ENCODE results near the gene CTSZ. TPM values are rescaled to one million over a fixed set of nuclear protein-coding genes. Genes with fewer than 3 reads are reported as not detected.
A peak's percentile ranks its signal among the peaks of the same experiment; 100 is the strongest.

Gene CTSZ
- total RNA-seq, 1 experiment from 2014 or later, result 26.3 TPM

DNA sequence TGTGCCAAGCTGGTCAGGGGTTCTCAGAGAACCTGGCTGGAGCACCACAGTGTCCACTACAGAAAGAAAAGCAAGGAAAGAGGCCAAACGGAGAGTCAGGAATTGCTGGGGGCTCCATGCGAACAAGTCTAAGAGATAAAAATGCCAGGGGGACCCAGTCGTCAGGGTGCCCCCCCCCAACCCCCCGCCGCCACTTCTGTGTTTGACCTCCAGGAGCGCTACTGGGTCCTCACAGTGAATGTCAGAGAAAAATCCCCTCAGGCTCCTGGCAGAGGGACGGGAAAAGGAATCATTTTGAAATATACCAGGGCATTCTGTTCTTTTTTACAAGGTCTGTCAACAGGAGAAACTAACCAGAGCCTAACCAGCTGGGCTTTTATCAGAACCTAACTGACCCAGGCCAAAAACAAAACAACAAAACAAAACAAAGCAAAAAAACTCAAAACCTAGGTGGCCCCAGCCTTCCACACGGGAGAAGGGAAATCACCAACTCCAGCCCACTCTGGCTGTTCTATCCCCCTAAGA is 43.9 kb downstream of the CTSZ start:
- no peaks in the 10 kb centered on the region for H3K36me3 Mint-ChIP-seq
- no peaks in the 10 kb centered on the region for H3K9me3 Mint-ChIP-seq
- TF ChIP-seq CREM (CRISPR knock-in tag; IDR thresholded peaks at IDR 0.05) (no peak), IRF1 (CRISPR knock-in tag; IDR thresholded peaks at IDR 0.05) (no peak), ZNF121 (CRISPR knock-in tag; IDR thresholded peaks at IDR 0.05) (no peak), CREB1 (CRISPR knock-in tag; IDR thresholded peaks at IDR 0.05) (no peak)
- TF ChIP-seq, protein P1, sequence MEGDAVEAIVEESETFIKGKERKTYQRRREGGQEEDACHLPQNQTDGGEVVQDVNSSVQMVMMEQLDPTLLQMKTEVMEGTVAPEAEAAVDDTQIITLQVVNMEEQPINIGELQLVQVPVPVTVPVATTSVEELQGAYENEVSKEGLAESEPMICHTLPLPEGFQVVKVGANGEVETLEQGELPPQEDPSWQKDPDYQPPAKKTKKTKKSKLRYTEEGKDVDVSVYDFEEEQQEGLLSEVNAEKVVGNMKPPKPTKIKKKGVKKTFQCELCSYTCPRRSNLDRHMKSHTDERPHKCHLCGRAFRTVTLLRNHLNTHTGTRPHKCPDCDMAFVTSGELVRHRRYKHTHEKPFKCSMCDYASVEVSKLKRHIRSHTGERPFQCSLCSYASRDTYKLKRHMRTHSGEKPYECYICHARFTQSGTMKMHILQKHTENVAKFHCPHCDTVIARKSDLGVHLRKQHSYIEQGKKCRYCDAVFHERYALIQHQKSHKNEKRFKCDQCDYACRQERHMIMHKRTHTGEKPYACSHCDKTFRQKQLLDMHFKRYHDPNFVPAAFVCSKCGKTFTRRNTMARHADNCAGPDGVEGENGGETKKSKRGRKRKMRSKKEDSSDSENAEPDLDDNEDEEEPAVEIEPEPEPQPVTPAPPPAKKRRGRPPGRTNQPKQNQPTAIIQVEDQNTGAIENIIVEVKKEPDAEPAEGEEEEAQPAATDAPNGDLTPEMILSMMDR (IDR thresholded peaks at IDR 0.05), result peak; percentile 29; the same call in 1 of the 2 replicates
- CTCF ChIA-PET, result interaction anchor here (1.4 kb wide), 1 partner anchor 8 kb away, joined by 4 read pairs; no protein-coding TSS in a partner anchor
- H3K27me3 Mint-ChIP-seq (ENCODE audit: low read depth), result peaks cover 5% of the 10 kb centered on the region; the same call in 1 of the 2 replicates
- POLR2A ChIA-PET, result no interaction called here
- no peak for ATAC-seq
- no peak overlapping the region for H3K27ac Mint-ChIP-seq
- no peaks in the 10 kb centered on the region; the same call in 1 of the 2 replicates for H3K4me1 Mint-ChIP-seq
- no peak for DNase-seq (ENCODE audit: low spot score)
- H3K4me3 Mint-ChIP-seq, result no peak overlapping the region

DNA sequence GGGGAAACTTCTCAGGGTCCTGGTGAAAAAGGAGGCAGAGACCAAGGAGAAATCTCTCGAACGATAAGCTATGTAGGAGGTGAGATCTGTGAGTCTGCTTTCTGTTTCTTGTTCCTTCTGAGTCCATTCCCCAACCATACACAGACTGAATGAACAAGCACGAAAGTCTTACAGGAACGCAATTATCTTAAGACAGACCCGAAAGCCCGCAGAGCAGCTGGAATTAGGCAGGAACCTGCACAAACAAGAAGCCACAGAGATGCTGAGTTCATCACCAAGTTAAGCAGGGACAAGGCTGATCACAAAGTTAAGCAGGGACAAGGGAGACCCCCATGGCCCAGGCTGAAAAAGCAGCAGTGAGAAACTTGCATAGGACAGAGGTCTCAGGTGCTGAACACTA is 47.4 kb downstream of the CTSZ start:
- ATAC-seq (no peak), DNase-seq (ENCODE audit: low spot score) (no peak)
- H3K9me3 Mint-ChIP-seq, result peaks cover 5% of the 10 kb centered on the region
- no peak overlapping the region for H3K4me3 Mint-ChIP-seq
- POLR2A ChIA-PET, result interaction anchor here (0.5 kb wide), 1 partner anchor 281 kb away, joined by 3 read pairs; no protein-coding TSS in a partner anchor
- CTCF ChIA-PET, result interaction anchor here (0.5 kb wide), 1 partner anchor 282 kb away, joined by 3 read pairs; no protein-coding TSS in a partner anchor
- no peaks in the 10 kb centered on the region for H3K4me1 Mint-ChIP-seq
- H3K36me3 Mint-ChIP-seq, result no peaks in the 10 kb centered on the region
- peaks cover 5% of the 10 kb centered on the region; the same call in 1 of the 2 replicates for H3K27me3 Mint-ChIP-seq (ENCODE audit: low read depth)
- no peak overlapping the region; the same call in 1 of the 2 replicates for H3K27ac Mint-ChIP-seq
- TF ChIP-seq, protein P2, sequence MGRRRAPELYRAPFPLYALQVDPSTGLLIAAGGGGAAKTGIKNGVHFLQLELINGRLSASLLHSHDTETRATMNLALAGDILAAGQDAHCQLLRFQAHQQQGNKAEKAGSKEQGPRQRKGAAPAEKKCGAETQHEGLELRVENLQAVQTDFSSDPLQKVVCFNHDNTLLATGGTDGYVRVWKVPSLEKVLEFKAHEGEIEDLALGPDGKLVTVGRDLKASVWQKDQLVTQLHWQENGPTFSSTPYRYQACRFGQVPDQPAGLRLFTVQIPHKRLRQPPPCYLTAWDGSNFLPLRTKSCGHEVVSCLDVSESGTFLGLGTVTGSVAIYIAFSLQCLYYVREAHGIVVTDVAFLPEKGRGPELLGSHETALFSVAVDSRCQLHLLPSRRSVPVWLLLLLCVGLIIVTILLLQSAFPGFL (CRISPR knock-in tag; IDR thresholded peaks at IDR 0.05; ENCODE audit: borderline replicate concordance), result no peak
- TF ChIP-seq ZNF219 (CRISPR knock-in tag; IDR thresholded peaks at IDR 0.05; ENCODE audit: borderline replicate concordance), result no peak
- no peak for TF ChIP-seq NR3C1 (CRISPR knock-in tag; conservative IDR thresholded peaks at IDR 0.05; ENCODE audit: low read depth)
- TF ChIP-seq, protein P3, sequence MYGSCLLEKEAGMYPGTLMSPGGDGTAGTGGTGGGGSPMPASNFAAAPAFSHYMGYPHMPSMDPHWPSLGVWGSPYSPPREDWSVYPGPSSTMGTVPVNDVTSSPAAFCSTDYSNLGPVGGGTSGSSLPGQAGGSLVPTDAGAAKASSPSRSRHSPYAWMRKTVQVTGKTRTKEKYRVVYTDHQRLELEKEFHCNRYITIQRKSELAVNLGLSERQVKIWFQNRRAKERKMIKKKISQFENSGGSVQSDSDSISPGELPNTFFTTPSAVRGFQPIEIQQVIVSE (CRISPR knock-in tag; IDR thresholded peaks at IDR 0.05; ENCODE audit: borderline replicate concordance), result no peak
- TF ChIP-seq CBFB (CRISPR knock-in tag; IDR thresholded peaks at IDR 0.05; ENCODE audit: low read depth), result no peak
- TF ChIP-seq MYBL2 (CRISPR knock-in tag; IDR thresholded peaks at IDR 0.05), result no peak
- no peak for TF ChIP-seq FOXP1 (CRISPR knock-in tag; IDR thresholded peaks at IDR 0.05; ENCODE audit: borderline replicate concordance)
- no peak for TF ChIP-seq ZNF396 (CRISPR knock-in tag; IDR thresholded peaks at IDR 0.05; ENCODE audit: borderline replicate concordance)

DNA sequence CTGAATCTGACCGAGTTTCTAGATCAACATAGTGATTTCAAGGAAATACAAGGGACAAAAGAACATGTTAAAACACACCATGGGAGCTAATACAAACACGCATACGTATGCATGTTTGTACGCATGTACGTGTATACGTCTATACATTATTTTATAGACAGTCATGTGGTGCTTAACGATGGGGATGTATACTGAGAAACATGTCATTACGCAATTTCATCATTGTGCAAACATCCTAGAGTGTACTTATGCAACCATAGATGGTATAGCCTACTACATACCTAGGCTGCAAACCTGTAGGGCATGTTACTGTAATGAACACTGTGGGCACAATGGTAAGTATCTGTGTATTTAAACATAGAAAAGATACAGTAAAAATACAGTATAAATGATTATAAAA is 51.0 kb downstream of the CTSZ start:
- ChIA-PET POLR2A (no interaction called here), CTCF (no interaction called here)
- Mint-ChIP-seq H3K4me3 (no peak overlapping the region), H3K27ac (no peak overlapping the region), H3K27me3 (ENCODE audit: low read depth) (0 out of 2 replicates have a peak, but pooled peaks cover 4% of the 10 kb centered on the region), H3K4me1 (no peaks in the 10 kb centered on the region), H3K36me3 (no peaks in the 10 kb centered on the region), H3K9me3 (peaks cover 15% of the 10 kb centered on the region)
- ATAC-seq, result no peak
- DNase-seq (ENCODE audit: low spot score), result no peak
- TF ChIP-seq, protein P3 (CRISPR knock-in tag; IDR thresholded peaks at IDR 0.05; ENCODE audit: borderline replicate concordance), result no peak
- TF ChIP-seq JUN (CRISPR knock-in tag; IDR thresholded peaks at IDR 0.05) (no peak), NR1H2 (CRISPR knock-in tag; IDR thresholded peaks at IDR 0.05) (no peak), MYBL2 (CRISPR knock-in tag; IDR thresholded peaks at IDR 0.05) (no peak), NR2C2 (CRISPR knock-in tag; IDR thresholded peaks at IDR 0.05) (no peak), RORB (CRISPR knock-in tag; IDR thresholded peaks at IDR 0.05) (no peak), USF2 (CRISPR knock-in tag; IDR thresholded peaks at IDR 0.05) (no peak), CREB1 (CRISPR knock-in tag; IDR thresholded peaks at IDR 0.05) (no peak), TEAD1 (CRISPR knock-in tag; IDR thresholded peaks at IDR 0.05) (no peak)
- TF ChIP-seq, protein P4, sequence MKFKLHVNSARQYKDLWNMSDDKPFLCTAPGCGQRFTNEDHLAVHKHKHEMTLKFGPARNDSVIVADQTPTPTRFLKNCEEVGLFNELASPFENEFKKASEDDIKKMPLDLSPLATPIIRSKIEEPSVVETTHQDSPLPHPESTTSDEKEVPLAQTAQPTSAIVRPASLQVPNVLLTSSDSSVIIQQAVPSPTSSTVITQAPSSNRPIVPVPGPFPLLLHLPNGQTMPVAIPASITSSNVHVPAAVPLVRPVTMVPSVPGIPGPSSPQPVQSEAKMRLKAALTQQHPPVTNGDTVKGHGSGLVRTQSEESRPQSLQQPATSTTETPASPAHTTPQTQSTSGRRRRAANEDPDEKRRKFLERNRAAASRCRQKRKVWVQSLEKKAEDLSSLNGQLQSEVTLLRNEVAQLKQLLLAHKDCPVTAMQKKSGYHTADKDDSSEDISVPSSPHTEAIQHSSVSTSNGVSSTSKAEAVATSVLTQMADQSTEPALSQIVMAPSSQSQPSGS (CRISPR knock-in tag; IDR thresholded peaks at IDR 0.05; ENCODE audit: borderline replicate concordance, low read depth), result no peak
- TF ChIP-seq, protein P5, sequence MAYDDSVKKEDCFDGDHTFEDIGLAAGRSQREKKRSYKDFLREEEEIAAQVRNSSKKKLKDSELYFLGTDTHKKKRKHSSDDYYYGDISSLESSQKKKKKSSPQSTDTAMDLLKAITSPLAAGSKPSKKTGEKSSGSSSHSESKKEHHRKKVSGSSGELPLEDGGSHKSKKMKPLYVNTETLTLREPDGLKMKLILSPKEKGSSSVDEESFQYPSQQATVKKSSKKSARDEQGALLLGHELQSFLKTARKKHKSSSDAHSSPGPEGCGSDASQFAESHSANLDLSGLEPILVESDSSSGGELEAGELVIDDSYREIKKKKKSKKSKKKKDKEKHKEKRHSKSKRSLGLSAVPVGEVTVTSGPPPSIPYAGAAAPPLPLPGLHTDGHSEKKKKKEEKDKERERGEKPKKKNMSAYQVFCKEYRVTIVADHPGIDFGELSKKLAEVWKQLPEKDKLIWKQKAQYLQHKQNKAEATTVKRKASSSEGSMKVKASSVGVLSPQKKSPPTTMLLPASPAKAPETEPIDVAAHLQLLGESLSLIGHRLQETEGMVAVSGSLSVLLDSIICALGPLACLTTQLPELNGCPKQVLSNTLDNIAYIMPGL (CRISPR knock-in tag; IDR thresholded peaks at IDR 0.05), result no peak
- TF ChIP-seq, protein P6, sequence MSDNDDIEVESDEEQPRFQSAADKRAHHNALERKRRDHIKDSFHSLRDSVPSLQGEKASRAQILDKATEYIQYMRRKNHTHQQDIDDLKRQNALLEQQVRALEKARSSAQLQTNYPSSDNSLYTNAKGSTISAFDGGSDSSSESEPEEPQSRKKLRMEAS (CRISPR knock-in tag; IDR thresholded peaks at IDR 0.05), result no peak
